HEK293 (cell line): ENCODE results near the gene PLPP1.

Experiments used
- BCL11A ChIP-seq: fragments of 450-650 bp; formaldehyde crosslinking; IDR thresholded peaks from 2 replicates; pipeline ENCODE4 v1.5.1; 2016; ENCODE audit warnings: low read depth, missing biosample characterization, missing genetic modification characterization
- ZNF610 ChIP-seq: fragments of 450-650 bp; formaldehyde crosslinking; IDR thresholded peaks from 2 replicates; pipeline ENCODE4 v1.5.1; 2016; ENCODE audit warnings: missing biosample characterization, missing genetic modification characterization, borderline replicate concordance

DNA sequence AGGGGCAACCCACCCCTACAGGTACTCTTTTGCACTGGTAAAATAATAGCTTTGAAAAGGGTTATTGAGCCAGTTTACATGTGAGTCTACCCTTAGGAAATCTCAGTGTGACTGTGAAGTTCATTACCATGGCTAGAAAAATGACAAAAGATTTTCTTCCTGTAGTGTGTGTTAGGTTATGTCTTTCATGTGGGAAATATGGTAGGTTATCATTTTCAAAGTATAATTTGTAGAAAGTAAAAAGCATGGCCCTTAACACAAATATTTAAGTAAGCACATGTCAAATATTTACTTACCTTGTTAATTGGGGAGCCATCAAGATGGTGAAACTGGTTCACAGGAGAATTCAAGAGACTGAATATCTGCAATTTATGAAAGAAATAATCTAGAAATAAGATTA lies 37.3 kb upstream of the PLPP1 start:
- TF ChIP-seq ZNF610 (tag by site-specific recombination) = no peak
- TF ChIP-seq BCL11A = no peak
